ENCODE measurements around the gene OXSR1.
"Not testable (repeated sequence)": the region's sequence is repeated elsewhere in the genome, so short reads cannot be mapped to it uniquely, and the experiment has no call there.

The OXSR1 gene

GRCh38 chr3:38284756-38285150 lies 119.4 kb downstream of the OXSR1 start:
- Histone ChIP-seq H3K4me1 (ENCODE audit: insufficient read depth, low read length, poor library complexity, severe bottlenecking) (no peaks in the 10 kb centered on the region), H3K9ac (ENCODE audit: low read depth, low read length, poor library complexity, severe bottlenecking) (no peak overlapping the region), H3K9me3 (ENCODE audit: insufficient read depth, low read depth, low read length) (no peaks in the 10 kb centered on the region), H3K4me3 (ENCODE audit: low read length, poor library complexity, severe bottlenecking) (no peak overlapping the region), H3K9me2 (replicated peaks; ENCODE audit: low read depth, low read length) (no peaks in the 10 kb centered on the region), H3K4me2 (ENCODE audit: low read depth, low read length, poor library complexity, severe bottlenecking) (no peak overlapping the region), H3K27me3 (ENCODE audit: insufficient read depth, low read length, poor library complexity, severe bottlenecking) (no peaks in the 10 kb centered on the region), H4K20me1 (ENCODE audit: insufficient read depth, low read length, poor library complexity, severe bottlenecking) (no peaks in the 10 kb centered on the region), H3F3A (ENCODE audit: low read depth) (no peaks in the 10 kb centered on the region), H3K36me3 (ENCODE audit: insufficient read depth, low read length) (no peaks in the 10 kb centered on the region), H2AFZ (ENCODE audit: low read length) (no peak overlapping the region), H3K79me2 (ENCODE audit: insufficient read depth, low read length) (no peaks in the 10 kb centered on the region)
- TF ChIP-seq EZH2phosphoT487 (IDR thresholded peaks at IDR 0.05; ENCODE audit: borderline replicate concordance), result no peak
- no peak for TF ChIP-seq CTCF (conservative IDR thresholded peaks at IDR 0.05; ENCODE audit: low read length)

- not testable (repeated sequence) for H3K4me2 ChIP-seq (ENCODE audit: low read depth, low read length, poor library complexity, severe bottlenecking); H3K27me3 ChIP-seq (ENCODE audit: insufficient read depth, low read length, poor library complexity, severe bottlenecking); H3K36me3 ChIP-seq (ENCODE audit: insufficient read depth, low read length); H3K79me2 ChIP-seq (ENCODE audit: insufficient read depth, low read length); H3K4me3 ChIP-seq (ENCODE audit: low read length, poor library complexity, severe bottlenecking); H3F3A ChIP-seq (ENCODE audit: low read depth); H2AFZ ChIP-seq (ENCODE audit: low read length); H4K20me1 ChIP-seq (ENCODE audit: insufficient read depth, low read length, poor library complexity, severe bottlenecking); H3K9ac ChIP-seq (ENCODE audit: low read depth, low read length, poor library complexity, severe bottlenecking); H3K9me3 ChIP-seq (ENCODE audit: insufficient read depth, low read depth, low read length); H3K9me2 ChIP-seq (replicated peaks; ENCODE audit: low read depth, low read length); H3K4me1 ChIP-seq (ENCODE audit: insufficient read depth, low read length, poor library complexity, severe bottlenecking)
Measured at GRCh38 chr3:38289286-38290217, 124.2 kb downstream of the OXSR1 start.

GRCh38 chr3:38297053-38297452 lies 131.7 kb downstream of the OXSR1 start:
- H3K27me3 ChIP-seq (ENCODE audit: insufficient read depth, low read length, poor library complexity, severe bottlenecking); H3K36me3 ChIP-seq (ENCODE audit: insufficient read depth, low read length); H3K4me1 ChIP-seq (ENCODE audit: insufficient read depth, low read length, poor library complexity, severe bottlenecking); H3K9me3 ChIP-seq (ENCODE audit: insufficient read depth, low read depth, low read length); H3K9me2 ChIP-seq (replicated peaks; ENCODE audit: low read depth, low read length); H3K4me3 ChIP-seq (ENCODE audit: low read length, poor library complexity, severe bottlenecking); H3K79me2 ChIP-seq (ENCODE audit: insufficient read depth, low read length); H3K4me2 ChIP-seq (ENCODE audit: low read depth, low read length, poor library complexity, severe bottlenecking); H3K9ac ChIP-seq (ENCODE audit: low read depth, low read length, poor library complexity, severe bottlenecking); H4K20me1 ChIP-seq (ENCODE audit: insufficient read depth, low read length, poor library complexity, severe bottlenecking); H3F3A ChIP-seq (ENCODE audit: low read depth); H2AFZ ChIP-seq (ENCODE audit: low read length): not testable (repeated sequence)

- TF ChIP-seq EZH2phosphoT487 (IDR thresholded peaks at IDR 0.05; ENCODE audit: borderline replicate concordance), result no peak
- no peak for TF ChIP-seq CTCF (conservative IDR thresholded peaks at IDR 0.05; ENCODE audit: low read length)
- Histone ChIP-seq H3K4me3 (ENCODE audit: low read length, poor library complexity, severe bottlenecking) (no peak overlapping the region), H4K20me1 (ENCODE audit: insufficient read depth, low read length, poor library complexity, severe bottlenecking) (no peaks in the 10 kb centered on the region), H3K79me2 (ENCODE audit: insufficient read depth, low read length) (no peaks in the 10 kb centered on the region), H3K36me3 (ENCODE audit: insufficient read depth, low read length) (no peaks in the 10 kb centered on the region), H3K9me3 (ENCODE audit: insufficient read depth, low read depth, low read length) (no peaks in the 10 kb centered on the region), H3K27me3 (ENCODE audit: insufficient read depth, low read length, poor library complexity, severe bottlenecking) (no peaks in the 10 kb centered on the region), H3K4me2 (ENCODE audit: low read depth, low read length, poor library complexity, severe bottlenecking) (no peak overlapping the region), H3K9me2 (replicated peaks; ENCODE audit: low read depth, low read length) (no peaks in the 10 kb centered on the region), H3K9ac (ENCODE audit: low read depth, low read length, poor library complexity, severe bottlenecking) (no peak overlapping the region), H2AFZ (ENCODE audit: low read length) (no peak overlapping the region), H3K4me1 (ENCODE audit: insufficient read depth, low read length, poor library complexity, severe bottlenecking) (no peaks in the 10 kb centered on the region), H3F3A (ENCODE audit: low read depth) (no peaks in the 10 kb centered on the region)
Measured at GRCh38 chr3:38297537-38297936, 132.2 kb downstream of the OXSR1 start.

Measured in Loucy (cell line).